ENCODE data around the gene MISP3.

DNA sequence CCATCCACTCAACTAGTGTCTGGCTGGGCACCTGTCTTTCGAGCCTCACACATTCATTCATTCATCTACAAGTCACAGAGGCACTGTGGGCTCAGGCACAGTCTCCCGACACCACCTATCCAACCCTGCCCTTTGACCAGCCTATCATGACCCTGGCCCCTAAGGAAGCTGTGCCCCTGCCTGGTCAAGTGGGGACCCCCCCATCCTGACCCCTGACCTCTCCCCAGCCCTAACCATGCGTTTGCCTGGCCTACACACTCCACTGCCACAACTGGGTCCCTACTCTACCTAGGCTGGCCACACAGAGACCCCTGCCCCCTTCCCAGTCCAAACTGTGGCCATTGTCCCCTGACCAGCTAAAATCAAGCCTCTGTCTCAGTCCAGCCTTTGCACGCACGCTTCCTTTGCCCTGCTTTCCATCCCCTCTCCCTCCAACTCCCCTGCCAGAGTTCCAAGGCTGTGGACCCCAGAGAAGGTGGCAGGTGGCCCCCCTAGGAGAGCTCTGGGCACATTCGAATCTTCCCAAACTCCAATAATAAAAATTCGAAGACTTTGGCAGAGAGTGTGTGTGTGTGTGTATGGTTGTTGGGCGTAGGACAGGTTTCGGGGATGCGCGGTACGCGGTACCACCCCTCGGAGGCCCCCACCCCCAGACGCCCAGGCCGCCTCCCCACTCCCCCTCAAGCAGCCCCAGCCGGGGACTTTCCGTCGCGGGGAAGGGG is 41.4 kb upstream of the MISP3 start:
- TF ChIP-seq, protein P1, sequence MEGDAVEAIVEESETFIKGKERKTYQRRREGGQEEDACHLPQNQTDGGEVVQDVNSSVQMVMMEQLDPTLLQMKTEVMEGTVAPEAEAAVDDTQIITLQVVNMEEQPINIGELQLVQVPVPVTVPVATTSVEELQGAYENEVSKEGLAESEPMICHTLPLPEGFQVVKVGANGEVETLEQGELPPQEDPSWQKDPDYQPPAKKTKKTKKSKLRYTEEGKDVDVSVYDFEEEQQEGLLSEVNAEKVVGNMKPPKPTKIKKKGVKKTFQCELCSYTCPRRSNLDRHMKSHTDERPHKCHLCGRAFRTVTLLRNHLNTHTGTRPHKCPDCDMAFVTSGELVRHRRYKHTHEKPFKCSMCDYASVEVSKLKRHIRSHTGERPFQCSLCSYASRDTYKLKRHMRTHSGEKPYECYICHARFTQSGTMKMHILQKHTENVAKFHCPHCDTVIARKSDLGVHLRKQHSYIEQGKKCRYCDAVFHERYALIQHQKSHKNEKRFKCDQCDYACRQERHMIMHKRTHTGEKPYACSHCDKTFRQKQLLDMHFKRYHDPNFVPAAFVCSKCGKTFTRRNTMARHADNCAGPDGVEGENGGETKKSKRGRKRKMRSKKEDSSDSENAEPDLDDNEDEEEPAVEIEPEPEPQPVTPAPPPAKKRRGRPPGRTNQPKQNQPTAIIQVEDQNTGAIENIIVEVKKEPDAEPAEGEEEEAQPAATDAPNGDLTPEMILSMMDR (IDR thresholded peaks at IDR 0.05; ENCODE audit: low read depth, low read length, poor library complexity, severe bottlenecking), result no peak
- TF ChIP-seq EZH2phosphoT487 (IDR thresholded peaks at IDR 0.05; ENCODE audit: borderline replicate concordance, low read length), result no peak

All from DOHH2 (cell line).